Skeletal muscle tissue (tissue), 4 donors: ENCODE results near the gene DENND10. TPM values are rescaled to one million over a fixed set of nuclear protein-coding genes. Genes with fewer than 3 reads are reported as not detected.
"Not testable (repeated sequence)": the region's sequence is repeated elsewhere in the genome, so short reads cannot be mapped to it uniquely, and the experiment has no call there.

Experiments
- H3K27ac ChIP-seq: one replicate; pipeline ENCODE4 v1.7.0; 2013; ENCODE audit warnings: mild to moderate bottlenecking, low read depth, low read length, inconsistent platforms
- H3K27me3 ChIP-seq, 3 donors: one replicate each; pipeline ENCODE4 v1.7.0; 2013; ENCODE audit warnings: low read length in 3 of 3; ENCODE audit not compliant: control insufficient read depth in 3 of 3, insufficient read depth in 3 of 3
- H3K36me3 ChIP-seq, 3 donors: one replicate each; pipeline ENCODE4 v1.7.0; 2013; ENCODE audit warnings: low read length in 3 of 3; ENCODE audit not compliant: control insufficient read depth in 3 of 3, insufficient read depth in 3 of 3
- H3K4me1 ChIP-seq, 3 donors: one replicate each; pipeline ENCODE4 v1.7.0; 2013; ENCODE audit warnings: low read length in 3 of 3, mild to moderate bottlenecking in 3 of 3; ENCODE audit not compliant: control insufficient read depth in 3 of 3, insufficient read depth in 3 of 3
- H3K4me3 ChIP-seq, 3 donors: one replicate each; pipeline ENCODE4 v1.7.0; 2013; ENCODE audit warnings: low read length in 3 of 3
- H3K9ac ChIP-seq, 3 donors: one replicate each; pipeline ENCODE4 v1.7.0; 2013; ENCODE audit warnings: low read length in 3 of 3, mild to moderate bottlenecking in 3 of 3, moderate library complexity in 2 of 3, low read depth in 1 of 3
- H3K9me3 ChIP-seq, 3 donors: one replicate each; pipeline ENCODE4 v1.7.0; 2013; ENCODE audit warnings: low read length in 3 of 3; ENCODE audit not compliant: control insufficient read depth in 3 of 3
- total RNA-seq: library from RNA; depleted of rRNA; stranded (reverse); fragments of >200 nt; gene quantifications from one replicate; pipeline ENCODE4 v1.2.3, GENCODE V29; 2014
- donor health status: Osteomylitis.

Gene DENND10
- total RNA-seq, 1 donor from 2014 or later: 14.6 TPM

- H3K27me3 ChIP-seq, H3K4me3 ChIP-seq, H3K27ac ChIP-seq, H3K4me1 ChIP-seq, H3K9me3 ChIP-seq, H3K9ac ChIP-seq: not testable (repeated sequence)
- H3K36me3 ChIP-seq: peaks cover 4 to 16% (median 9%) of the 10 kb centered on the region in 3 donors
Observed at GRCh38 chr10:119107771-119108170, 3.9 kb downstream of the DENND10 start.

- H3K27ac ChIP-seq: no peak overlapping the region
- H3K9ac ChIP-seq: no peak overlapping the region
- no peak overlapping the region for H3K4me3 ChIP-seq
- no peaks in the 10 kb centered on the region for H3K9me3 ChIP-seq
- H3K27me3 ChIP-seq: no peaks in the 10 kb centered on the region
- peaks cover 10 to 22% (median 16%) of the 10 kb centered on the region in 3 donors for H3K36me3 ChIP-seq
- H3K4me1 ChIP-seq: peaks cover 0 to 6% (median 0%) of the 10 kb centered on the region in 3 donors
Observed at GRCh38 chr10:119112056-119112455, 8.1 kb downstream of the DENND10 start.

GRCh38 chr10:119113751-119114732 lies 10.1 kb downstream of the DENND10 start:
- H3K4me3 ChIP-seq: no peak overlapping the region
- peaks cover 0 to 6% (median 0%) of the 10 kb centered on the region in 3 donors for H3K4me1 ChIP-seq
- no peak overlapping the region for H3K9ac ChIP-seq
- no peak overlapping the region for H3K27ac ChIP-seq
- no peaks in the 10 kb centered on the region for H3K9me3 ChIP-seq
- peaks cover 13 to 27% (median 16%) of the 10 kb centered on the region in 3 donors for H3K36me3 ChIP-seq
- H3K27me3 ChIP-seq: no peaks in the 10 kb centered on the region

- no peak overlapping the region for H3K27ac ChIP-seq
- no peak overlapping the region for H3K9ac ChIP-seq
- no peak overlapping the region for H3K4me3 ChIP-seq
- no peaks in the 10 kb centered on the region for H3K27me3 ChIP-seq
- H3K36me3 ChIP-seq: peaks cover 10 to 29% (median 13%) of the 10 kb centered on the region in 3 donors
- no peaks in the 10 kb centered on the region for H3K9me3 ChIP-seq
- peaks cover 5 to 8% (median 6%) of the 10 kb centered on the region in 3 donors for H3K4me1 ChIP-seq
Observed at GRCh38 chr10:119115926-119116325, 12.0 kb downstream of the DENND10 start.

GRCh38 chr10:119116326-119116951 lies 12.5 kb downstream of the DENND10 start:
- no peaks in the 10 kb centered on the region for H3K9me3 ChIP-seq
- peaks cover 9 to 29% (median 13%) of the 10 kb centered on the region in 3 donors for H3K36me3 ChIP-seq
- H3K4me3 ChIP-seq: no peak overlapping the region
- peaks cover 5 to 8% (median 6%) of the 10 kb centered on the region in 3 donors for H3K4me1 ChIP-seq
- H3K27me3 ChIP-seq: no peaks in the 10 kb centered on the region
- no peak overlapping the region for H3K27ac ChIP-seq
- no peak overlapping the region for H3K9ac ChIP-seq

GRCh38 chr10:119118231-119118630 lies 14.3 kb downstream of the DENND10 start:
- H3K36me3 ChIP-seq: peaks cover 10 to 24% (median 12%) of the 10 kb centered on the region in 3 donors
- no peaks in the 10 kb centered on the region for H3K27me3 ChIP-seq
- no peak overlapping the region for H3K4me3 ChIP-seq
- no peak overlapping the region for H3K27ac ChIP-seq
- no peak overlapping the region for H3K9ac ChIP-seq
- no peaks in the 10 kb centered on the region for H3K9me3 ChIP-seq
- H3K4me1 ChIP-seq: peaks cover 5 to 8% (median 6%) of the 10 kb centered on the region in 3 donors

- Histone ChIP-seq H3K9me3 (no peaks in the 10 kb centered on the region), H3K27ac (peak overlapping the region; percentile 79), H3K9ac (no peak overlapping the region), H3K36me3 (peaks cover 10 to 16% (median 14%) of the 10 kb centered on the region in 3 donors), H3K4me1 (peaks cover under 1 to 8% (median 5%) of the 10 kb centered on the region in 3 donors), H3K4me3 (no peak overlapping the region), H3K27me3 (no peaks in the 10 kb centered on the region)
Observed at GRCh38 chr10:119119400-119119799, 15.5 kb downstream of the DENND10 start.

- Histone ChIP-seq H3K4me1 (peaks cover 0 to 8% (median 5%) of the 10 kb centered on the region in 3 donors), H3K4me3 (peak overlapping the region in 2 of 3 donors; percentile 4 to 35), H3K9ac (peak overlapping the region in 1 of 3 donors; percentile 58), H3K27me3 (no peaks in the 10 kb centered on the region), H3K27ac (peak overlapping the region; percentile 79), H3K36me3 (peaks cover 11 to 17% (median 14%) of the 10 kb centered on the region in 3 donors), H3K9me3 (no peaks in the 10 kb centered on the region)
Observed at GRCh38 chr10:119120413-119120867, 16.5 kb downstream of the DENND10 start.

GRCh38 chr10:119120875-119121274 lies 17.0 kb downstream of the DENND10 start:
- Histone ChIP-seq H3K9me3 (no peaks in the 10 kb centered on the region), H3K4me1 (peaks cover 0 to 8% (median 5%) of the 10 kb centered on the region in 3 donors), H3K9ac (peak overlapping the region in 1 of 3 donors; percentile 58), H3K36me3 (peaks cover 13 to 18% (median 16%) of the 10 kb centered on the region in 3 donors), H3K27me3 (no peaks in the 10 kb centered on the region), H3K4me3 (peak overlapping the region in 2 of 3 donors; percentile 4 to 35), H3K27ac (peak overlapping the region; percentile 79)
